A549 (cell line): ENCODE measurements around the gene CXorf49.
"Not testable (repeated sequence)": the region's sequence is repeated elsewhere in the genome, so short reads cannot be mapped to it uniquely, and the experiment has no call there.

Source experiments
- CBX8 ChIP-seq: fragments of 200-600 bp; sonication (generic); IDR thresholded peaks from 2 replicates; pipeline ENCODE4 v1.6.1; 2016
- CEBPB ChIP-seq, 2 experiments: fragments of >200 bp in 1 of 2; sonication (Bioruptor Twin) in 1 of 2; formaldehyde crosslinking in 1 of 2; IDR thresholded peaks; 2 replicates each; pipeline ENCODE4 v1.6.1; 2012 to 2016
- CHD2 ChIP-seq: fragments of 150-350 bp; IDR thresholded peaks from 2 replicates; pipeline ENCODE4 v1.6.1; 2014; ENCODE audit warnings: low read length; ENCODE audit not compliant: partially characterized antibody
- CTCF ChIP-seq: fragments of >200 bp; sonication (Bioruptor Twin); formaldehyde crosslinking; IDR thresholded peaks from 3 replicates; pipeline ENCODE4 v1.5.1; 2016
- E2F6 ChIP-seq: IDR thresholded peaks from 2 replicates; pipeline ENCODE4 v1.6.1; 2012; ENCODE audit warnings: low read depth, borderline replicate concordance
- PBX3 ChIP-seq: IDR thresholded peaks from 2 replicates; pipeline ENCODE4 v1.6.1; 2012
- POLR2A ChIP-seq: IDR thresholded peaks from 2 replicates; pipeline ENCODE4 v1.6.1; 2012; ENCODE audit warnings: mild to moderate bottlenecking, low read length
- RAD21 ChIP-seq, 2 experiments: fragments of >200 bp in 1 of 2; sonication (Bioruptor Twin) in 1 of 2; formaldehyde crosslinking in 1 of 2; IDR thresholded peaks in 1 of 2; conservative IDR thresholded peaks in 1 of 2; 2 replicates in 1 of 2; 3 replicates in 1 of 2; pipeline ENCODE4 v1.6.1; 2012 to 2018; ENCODE audit warnings: inconsistent platforms in 1 of 2
- RNF2 ChIP-seq: fragments of 200-600 bp; sonication (generic); IDR thresholded peaks from 2 replicates; pipeline ENCODE4 v1.6.1; 2016; ENCODE audit warnings: low read depth, mild to moderate bottlenecking, antibody characterized with exemption, moderate library complexity, borderline replicate concordance

- not testable (repeated sequence) for TF ChIP-seq E2F6; CTCF; PBX3; CEBPB (IDR thresholded peaks at IDR 0.05); RNF2; CHD2; RAD21 (conservative IDR thresholded peaks at IDR 0.05 in 1 of 2, IDR thresholded peaks at IDR 0.05 in 1 of 2); POLR2A; CBX8
These were observed at the start of gene CXorf49 for GRCh38 chrX:71718185-71718584.
